Measurements from ENCODE around the gene DVL1. TPM values are rescaled to one million over a fixed set of nuclear protein-coding genes. Genes with fewer than 3 reads are reported as not detected.
"Not testable (repeated sequence)": the region's sequence is repeated elsewhere in the genome, so short reads cannot be mapped to it uniquely, and the experiment has no call there.

The DVL1 gene
- total RNA-seq, 4 donors from 2014 or later: 130 to 191 (median 144) TPM

DNA sequence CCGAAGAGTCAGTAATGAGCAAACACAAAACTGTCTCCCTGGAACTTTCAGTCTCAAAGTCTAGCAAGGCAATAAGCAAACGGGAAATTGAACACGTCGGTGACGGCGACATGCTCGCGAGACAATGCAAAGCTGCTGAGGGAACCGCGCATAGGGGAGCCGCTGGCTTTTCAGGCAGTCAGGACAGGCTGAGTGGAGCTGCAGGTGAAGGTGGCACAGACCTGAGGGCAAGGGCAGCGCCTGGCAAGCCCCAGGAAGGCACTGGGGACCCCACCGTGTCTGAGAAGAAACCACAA lies 29.6 kb downstream of the DVL1 start:
- 90 to 95% methylated on average over 13 of the region's 13 CpGs for WGBS, 2 donors
- no peak overlapping the region for H3K4me3 ChIP-seq

GRCh38 chr1:1318777-1319645 lies 30.2 kb downstream of the DVL1 start:
- H3K27me3 ChIP-seq: no peaks in the 10 kb centered on the region
- no peak overlapping the region for H3K4me3 ChIP-seq
- peaks cover 0 to 68% (median 22%) of the 10 kb centered on the region in 4 donors for H3K4me1 ChIP-seq
- peaks cover 0 to 57% (median 7%) of the 10 kb centered on the region in 3 donors for H3K36me3 ChIP-seq
- peak overlapping the region in 3 of 4 donors; percentile 6 to 80 (median 58) for H3K27ac ChIP-seq
- H3K9me3 ChIP-seq: no peaks in the 10 kb centered on the region
- no peak for DNase-seq (ENCODE audit: low spot score in 2 of 2)
- TF ChIP-seq POLR2A (IDR thresholded peaks at IDR 0.05) (no peak), EP300 (IDR thresholded peaks at IDR 0.05) (no peak)
- TF ChIP-seq, protein P1, sequence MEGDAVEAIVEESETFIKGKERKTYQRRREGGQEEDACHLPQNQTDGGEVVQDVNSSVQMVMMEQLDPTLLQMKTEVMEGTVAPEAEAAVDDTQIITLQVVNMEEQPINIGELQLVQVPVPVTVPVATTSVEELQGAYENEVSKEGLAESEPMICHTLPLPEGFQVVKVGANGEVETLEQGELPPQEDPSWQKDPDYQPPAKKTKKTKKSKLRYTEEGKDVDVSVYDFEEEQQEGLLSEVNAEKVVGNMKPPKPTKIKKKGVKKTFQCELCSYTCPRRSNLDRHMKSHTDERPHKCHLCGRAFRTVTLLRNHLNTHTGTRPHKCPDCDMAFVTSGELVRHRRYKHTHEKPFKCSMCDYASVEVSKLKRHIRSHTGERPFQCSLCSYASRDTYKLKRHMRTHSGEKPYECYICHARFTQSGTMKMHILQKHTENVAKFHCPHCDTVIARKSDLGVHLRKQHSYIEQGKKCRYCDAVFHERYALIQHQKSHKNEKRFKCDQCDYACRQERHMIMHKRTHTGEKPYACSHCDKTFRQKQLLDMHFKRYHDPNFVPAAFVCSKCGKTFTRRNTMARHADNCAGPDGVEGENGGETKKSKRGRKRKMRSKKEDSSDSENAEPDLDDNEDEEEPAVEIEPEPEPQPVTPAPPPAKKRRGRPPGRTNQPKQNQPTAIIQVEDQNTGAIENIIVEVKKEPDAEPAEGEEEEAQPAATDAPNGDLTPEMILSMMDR (IDR thresholded peaks at IDR 0.05): no peak
- WGBS, 2 donors: 82 to 88% methylated on average over 32 to 36 of the region's 36 CpGs

More for the DNA sequence above, 29.6 kb downstream of the DVL1 start:
- Histone ChIP-seq H3K9me3 (no peaks in the 10 kb centered on the region), H3K27ac (peak overlapping the region in 1 of 4 donors; percentile 58), H3K36me3 (peaks cover 0 to 51% (median 7%) of the 10 kb centered on the region in 3 donors), H3K4me1 (peaks cover 0 to 68% (median 22%) of the 10 kb centered on the region in 4 donors), H3K27me3 (no peaks in the 10 kb centered on the region)
- TF ChIP-seq EP300 (IDR thresholded peaks at IDR 0.05) (no peak), POLR2A (IDR thresholded peaks at IDR 0.05) (no peak)
- TF ChIP-seq, protein P1 (IDR thresholded peaks at IDR 0.05): no peak
- no peak for DNase-seq (ENCODE audit: low spot score in 2 of 2)

GRCh38 chr1:1318131-1318652 lies 31.0 kb downstream of the DVL1 start:
- Histone ChIP-seq H3K9me3 (no peaks in the 10 kb centered on the region), H3K27ac (peak overlapping the region in 3 of 4 donors; percentile 13 to 80 (median 58)), H3K27me3 (no peaks in the 10 kb centered on the region), H3K4me3 (no peak overlapping the region), H3K4me1 (peaks cover 0 to 61% (median 18%) of the 10 kb centered on the region in 4 donors), H3K36me3 (peaks cover 0 to 65% (median 12%) of the 10 kb centered on the region in 3 donors)
- TF ChIP-seq EP300 (IDR thresholded peaks at IDR 0.05) (peak in 1 of 2 donors; percentile 35), POLR2A (IDR thresholded peaks at IDR 0.05) (no peak)
- TF ChIP-seq, protein P1 (IDR thresholded peaks at IDR 0.05): no peak
- WGBS, 2 donors: 63 to 64% methylated on average over 9 of the region's 9 CpGs
- DNase-seq (ENCODE audit: low spot score in 2 of 2): peak; percentile 78 to 85

GRCh38 chr1:1317420-1317819 lies 31.8 kb downstream of the DVL1 start:
- Histone ChIP-seq H3K27ac (peak overlapping the region in 3 of 4 donors; percentile 13 to 80 (median 58)), H3K4me3 (no peak overlapping the region), H3K27me3 (no peaks in the 10 kb centered on the region), H3K4me1 (peaks cover 0 to 53% (median 14%) of the 10 kb centered on the region in 4 donors), H3K9me3 (no peaks in the 10 kb centered on the region), H3K36me3 (peaks cover 0 to 73% (median 12%) of the 10 kb centered on the region in 3 donors)
- 75 to 86% methylated on average over 6 of the region's 6 CpGs for WGBS, 2 donors
- TF ChIP-seq POLR2A (IDR thresholded peaks at IDR 0.05): no peak
- no peak for TF ChIP-seq EP300 (IDR thresholded peaks at IDR 0.05)
- DNase-seq (ENCODE audit: low spot score in 2 of 2): no peak

DNA sequence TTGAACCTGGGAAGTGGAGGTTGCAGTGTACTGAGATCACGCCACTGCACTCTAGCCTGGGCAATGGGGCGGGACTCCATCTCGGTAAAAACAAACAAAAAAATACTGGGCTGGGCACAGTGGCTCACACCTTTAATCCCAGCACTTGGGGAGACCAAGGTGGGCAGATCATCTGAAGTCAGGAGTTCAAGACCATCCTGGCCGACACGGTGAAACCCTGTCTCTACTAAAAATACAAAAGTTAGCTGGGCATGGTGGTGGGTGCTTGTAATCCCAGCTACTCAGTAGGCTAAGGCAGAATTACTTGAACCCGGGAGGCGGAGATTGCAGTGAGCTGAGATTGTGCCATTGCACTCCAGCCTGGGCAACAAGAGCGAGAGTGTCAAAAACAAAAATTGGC lies 33.0 kb downstream of the DVL1 start:
- peaks cover 0 to 41% (median 4%) of the 10 kb centered on the region in 4 donors for H3K4me1 ChIP-seq
- H3K27ac ChIP-seq; H3K4me3 ChIP-seq; H3K27me3 ChIP-seq; H3K9me3 ChIP-seq; DNase-seq (ENCODE audit: low spot score in 2 of 2): not testable (repeated sequence)
- 90 to 91% methylated on average over 8 of the region's 8 CpGs for WGBS, 2 donors
- peaks cover 0 to 85% (median 12%) of the 10 kb centered on the region in 3 donors for H3K36me3 ChIP-seq

DNA sequence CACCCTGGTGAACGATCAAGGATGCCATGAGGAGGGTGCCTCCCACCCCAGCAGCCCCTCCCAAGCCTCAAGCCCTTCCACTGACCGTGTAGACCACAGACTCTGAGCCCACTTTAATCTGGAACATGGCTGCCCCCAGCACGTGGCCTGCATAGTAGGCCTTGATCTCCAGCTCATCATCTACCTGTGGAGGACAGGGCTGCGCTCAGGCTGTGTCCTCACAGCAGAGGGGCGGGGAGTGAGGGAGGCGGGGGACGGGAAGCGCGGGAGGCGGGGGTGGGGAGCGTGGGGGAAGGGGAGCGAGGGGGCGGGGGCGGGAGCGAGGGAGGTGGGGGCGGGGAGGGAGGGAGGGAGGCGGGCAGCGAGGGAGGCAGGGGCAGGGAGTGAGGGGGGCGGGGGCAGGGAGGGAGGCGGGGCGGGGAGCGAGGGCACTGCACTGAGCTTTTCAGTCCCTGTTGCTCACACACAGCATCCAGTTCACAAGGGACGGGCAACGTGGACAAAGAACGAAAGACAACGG lies 33.7 kb downstream of the DVL1 start:
- TF ChIP-seq, protein P1 (IDR thresholded peaks at IDR 0.05): no peak
- no peak for TF ChIP-seq EP300 (IDR thresholded peaks at IDR 0.05)
- no peak for TF ChIP-seq POLR2A (IDR thresholded peaks at IDR 0.05)
- no peak overlapping the region for H3K27ac ChIP-seq
- peaks cover 0 to 88% (median 12%) of the 10 kb centered on the region in 3 donors for H3K36me3 ChIP-seq
- no peaks in the 10 kb centered on the region for H3K9me3 ChIP-seq
- no peak overlapping the region for H3K4me3 ChIP-seq
- 25 to 50% methylated on average over 10 to 23 of the region's 26 CpGs for WGBS, 2 donors
- H3K27me3 ChIP-seq: no peaks in the 10 kb centered on the region
- no peak for DNase-seq (ENCODE audit: low spot score in 2 of 2)
- H3K4me1 ChIP-seq: peaks cover 0 to 34% (median 4%) of the 10 kb centered on the region in 4 donors

Data from tibial nerve (tissue), 4 donors.